Measurements from ENCODE around the gene MYD88. TPM values are rescaled to one million over a fixed set of nuclear protein-coding genes. Genes with fewer than 3 reads are reported as not detected.

Gene MYD88
- polyA plus RNA-seq, 1 donor from 2014 or later, result 0.14 TPM

DNA sequence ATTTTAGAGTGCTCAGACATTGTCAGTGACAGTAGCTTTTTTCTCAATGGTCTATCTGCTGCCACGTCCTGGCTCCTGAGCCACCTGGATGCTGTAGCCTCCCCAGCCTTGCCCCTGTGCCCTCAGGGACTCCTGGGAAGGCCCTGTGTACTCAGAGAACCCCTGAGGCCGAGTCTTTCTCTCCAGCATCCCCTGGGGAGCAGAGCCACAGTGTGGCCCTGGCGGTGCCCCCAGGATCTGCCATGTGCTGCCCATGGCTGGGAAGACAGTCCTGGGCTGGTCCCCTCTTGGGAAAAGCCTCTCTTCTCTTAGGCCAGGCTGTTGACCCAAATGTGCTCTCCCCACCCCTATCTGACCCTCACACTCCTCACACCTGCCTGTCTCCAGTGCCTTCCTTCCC lies 5.0 kb downstream of the MYD88 start:
- H3K4me2 ChIP-seq (ENCODE audit: low read length), result no peak overlapping the region
- peaks cover 13% of the 10 kb centered on the region for H3K27me3 ChIP-seq (ENCODE audit: insufficient read depth, low read depth, low read length)
- no peak overlapping the region for H3K4me3 ChIP-seq (ENCODE audit: low read length)
- H4K20me1 ChIP-seq (ENCODE audit: insufficient read depth), result no peaks in the 10 kb centered on the region
- H3K9me2 ChIP-seq (ENCODE audit: insufficient read depth, low read length), result no peaks in the 10 kb centered on the region
- no peaks in the 10 kb centered on the region for H3K9me3 ChIP-seq (ENCODE audit: low read length)
- H3K36me3 ChIP-seq (ENCODE audit: insufficient read depth, low read length), result no peaks in the 10 kb centered on the region
- no peak overlapping the region for H2AFZ ChIP-seq (ENCODE audit: low read depth, low read length)
- no peak overlapping the region for H3K27ac ChIP-seq (ENCODE audit: low read length)
- no peak overlapping the region for H3K9ac ChIP-seq (ENCODE audit: low read length)
- no peaks in the 10 kb centered on the region for H3F3A ChIP-seq (ENCODE audit: insufficient read depth, low read length, poor library complexity, severe bottlenecking)
- TF ChIP-seq RAD21 (conservative IDR thresholded peaks at IDR 0.05) (no peak), EZH2 (IDR thresholded peaks at IDR 0.05; ENCODE audit: borderline replicate concordance, insufficient read depth, low read length, poor library complexity, severe bottlenecking) (no peak), POLR2AphosphoS5 (IDR thresholded peaks at IDR 0.05) (no peak), EP300 (conservative IDR thresholded peaks at IDR 0.05; ENCODE audit: poor library complexity, severe bottlenecking) (no peak), TAF1 (IDR thresholded peaks at IDR 0.05; ENCODE audit: low read depth) (no peak), MXI1 (conservative IDR thresholded peaks at IDR 0.05; ENCODE audit: poor library complexity, severe bottlenecking) (no peak), SMC3 (conservative IDR thresholded peaks at IDR 0.05; ENCODE audit: poor library complexity) (no peak)
- TF ChIP-seq, protein P1, sequence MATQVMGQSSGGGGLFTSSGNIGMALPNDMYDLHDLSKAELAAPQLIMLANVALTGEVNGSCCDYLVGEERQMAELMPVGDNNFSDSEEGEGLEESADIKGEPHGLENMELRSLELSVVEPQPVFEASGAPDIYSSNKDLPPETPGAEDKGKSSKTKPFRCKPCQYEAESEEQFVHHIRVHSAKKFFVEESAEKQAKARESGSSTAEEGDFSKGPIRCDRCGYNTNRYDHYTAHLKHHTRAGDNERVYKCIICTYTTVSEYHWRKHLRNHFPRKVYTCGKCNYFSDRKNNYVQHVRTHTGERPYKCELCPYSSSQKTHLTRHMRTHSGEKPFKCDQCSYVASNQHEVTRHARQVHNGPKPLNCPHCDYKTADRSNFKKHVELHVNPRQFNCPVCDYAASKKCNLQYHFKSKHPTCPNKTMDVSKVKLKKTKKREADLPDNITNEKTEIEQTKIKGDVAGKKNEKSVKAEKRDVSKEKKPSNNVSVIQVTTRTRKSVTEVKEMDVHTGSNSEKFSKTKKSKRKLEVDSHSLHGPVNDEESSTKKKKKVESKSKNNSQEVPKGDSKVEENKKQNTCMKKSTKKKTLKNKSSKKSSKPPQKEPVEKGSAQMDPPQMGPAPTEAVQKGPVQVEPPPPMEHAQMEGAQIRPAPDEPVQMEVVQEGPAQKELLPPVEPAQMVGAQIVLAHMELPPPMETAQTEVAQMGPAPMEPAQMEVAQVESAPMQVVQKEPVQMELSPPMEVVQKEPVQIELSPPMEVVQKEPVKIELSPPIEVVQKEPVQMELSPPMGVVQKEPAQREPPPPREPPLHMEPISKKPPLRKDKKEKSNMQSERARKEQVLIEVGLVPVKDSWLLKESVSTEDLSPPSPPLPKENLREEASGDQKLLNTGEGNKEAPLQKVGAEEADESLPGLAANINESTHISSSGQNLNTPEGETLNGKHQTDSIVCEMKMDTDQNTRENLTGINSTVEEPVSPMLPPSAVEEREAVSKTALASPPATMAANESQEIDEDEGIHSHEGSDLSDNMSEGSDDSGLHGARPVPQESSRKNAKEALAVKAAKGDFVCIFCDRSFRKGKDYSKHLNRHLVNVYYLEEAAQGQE (IDR thresholded peaks at IDR 0.05; ENCODE audit: borderline replicate concordance), result no peak
- TF ChIP-seq, protein P2, sequence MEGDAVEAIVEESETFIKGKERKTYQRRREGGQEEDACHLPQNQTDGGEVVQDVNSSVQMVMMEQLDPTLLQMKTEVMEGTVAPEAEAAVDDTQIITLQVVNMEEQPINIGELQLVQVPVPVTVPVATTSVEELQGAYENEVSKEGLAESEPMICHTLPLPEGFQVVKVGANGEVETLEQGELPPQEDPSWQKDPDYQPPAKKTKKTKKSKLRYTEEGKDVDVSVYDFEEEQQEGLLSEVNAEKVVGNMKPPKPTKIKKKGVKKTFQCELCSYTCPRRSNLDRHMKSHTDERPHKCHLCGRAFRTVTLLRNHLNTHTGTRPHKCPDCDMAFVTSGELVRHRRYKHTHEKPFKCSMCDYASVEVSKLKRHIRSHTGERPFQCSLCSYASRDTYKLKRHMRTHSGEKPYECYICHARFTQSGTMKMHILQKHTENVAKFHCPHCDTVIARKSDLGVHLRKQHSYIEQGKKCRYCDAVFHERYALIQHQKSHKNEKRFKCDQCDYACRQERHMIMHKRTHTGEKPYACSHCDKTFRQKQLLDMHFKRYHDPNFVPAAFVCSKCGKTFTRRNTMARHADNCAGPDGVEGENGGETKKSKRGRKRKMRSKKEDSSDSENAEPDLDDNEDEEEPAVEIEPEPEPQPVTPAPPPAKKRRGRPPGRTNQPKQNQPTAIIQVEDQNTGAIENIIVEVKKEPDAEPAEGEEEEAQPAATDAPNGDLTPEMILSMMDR (IDR thresholded peaks at IDR 0.05; ENCODE audit: poor library complexity, severe bottlenecking), result no peak
- no peaks in the 10 kb centered on the region for H3K79me2 ChIP-seq (replicated peaks; ENCODE audit: insufficient read depth, low read length)

DNA sequence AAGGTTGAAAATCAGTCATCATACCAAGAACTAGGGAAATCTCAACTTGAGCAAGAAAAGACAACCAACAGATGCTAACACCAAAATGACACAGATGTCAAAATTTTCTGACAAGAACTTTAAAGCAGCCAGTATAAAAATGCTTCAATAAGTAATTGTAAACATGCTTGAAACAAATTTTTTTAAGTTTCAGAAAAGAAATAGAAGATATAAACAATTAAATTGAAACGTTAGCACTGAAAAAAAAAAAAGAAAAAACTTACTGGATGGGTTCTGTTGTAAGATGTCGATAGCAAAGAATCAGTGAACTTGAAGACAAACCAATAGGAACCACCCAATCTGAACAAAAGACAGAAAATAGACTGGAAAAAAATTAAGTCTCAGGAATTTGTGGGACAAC lies 8.0 kb downstream of the MYD88 start:
- Histone ChIP-seq H3K9ac (ENCODE audit: low read length) (no peak overlapping the region), H3K27ac (ENCODE audit: low read length) (no peak overlapping the region), H3K9me3 (ENCODE audit: low read length) (no peaks in the 10 kb centered on the region), H3K36me3 (ENCODE audit: insufficient read depth, low read length) (no peaks in the 10 kb centered on the region), H3K4me3 (ENCODE audit: low read length) (no peak overlapping the region), H3F3A (ENCODE audit: insufficient read depth, low read length, poor library complexity, severe bottlenecking) (no peaks in the 10 kb centered on the region), H3K27me3 (ENCODE audit: insufficient read depth, low read depth, low read length) (no peaks in the 10 kb centered on the region), H2AFZ (ENCODE audit: low read depth, low read length) (no peak overlapping the region), H3K9me2 (ENCODE audit: insufficient read depth, low read length) (no peaks in the 10 kb centered on the region), H3K79me2 (replicated peaks; ENCODE audit: insufficient read depth, low read length) (no peaks in the 10 kb centered on the region), H3K4me2 (ENCODE audit: low read length) (no peak overlapping the region), H4K20me1 (ENCODE audit: insufficient read depth) (no peaks in the 10 kb centered on the region)
- TF ChIP-seq, protein P2 (IDR thresholded peaks at IDR 0.05; ENCODE audit: poor library complexity, severe bottlenecking), result no peak
- TF ChIP-seq RAD21 (conservative IDR thresholded peaks at IDR 0.05) (no peak), TAF1 (IDR thresholded peaks at IDR 0.05; ENCODE audit: low read depth) (no peak), EP300 (conservative IDR thresholded peaks at IDR 0.05; ENCODE audit: poor library complexity, severe bottlenecking) (no peak), SMC3 (conservative IDR thresholded peaks at IDR 0.05; ENCODE audit: poor library complexity) (no peak), POLR2AphosphoS5 (IDR thresholded peaks at IDR 0.05) (no peak), EZH2 (IDR thresholded peaks at IDR 0.05; ENCODE audit: borderline replicate concordance, insufficient read depth, low read length, poor library complexity, severe bottlenecking) (no peak), MXI1 (conservative IDR thresholded peaks at IDR 0.05; ENCODE audit: poor library complexity, severe bottlenecking) (no peak)
- TF ChIP-seq, protein P1 (IDR thresholded peaks at IDR 0.05; ENCODE audit: borderline replicate concordance), result no peak

All from neural cell (in vitro differentiated cells).